ENCODE data around the gene MACF1.
"Not testable (repeated sequence)": the region's sequence is repeated elsewhere in the genome, so short reads cannot be mapped to it uniquely, and the experiment has no call there.

The MACF1 gene

GRCh38 chr1:39182804-39183203 is 21.7 kb upstream of the MACF1 start:
- DNase-seq, result no peak

- peak; percentile 14 for DNase-seq
These were observed 20.8 kb upstream of the MACF1 start for GRCh38 chr1:39183503-39184353.

GRCh38 chr1:39184354-39184818 is 20.1 kb upstream of the MACF1 start:
- DNase-seq, result no peak

- no peak for DNase-seq
These were observed 17.0 kb upstream of the MACF1 start for GRCh38 chr1:39187275-39188046.

GRCh38 chr1:39189592-39190041 is 14.9 kb upstream of the MACF1 start:
- DNase-seq, result no peak

GRCh38 chr1:39190096-39190495 is 14.4 kb upstream of the MACF1 start:
- no peak for DNase-seq

- DNase-seq, result no peak
These were observed 10.0 kb upstream of the MACF1 start for GRCh38 chr1:39194398-39195051.

- no peak for DNase-seq
These were observed 9.1 kb upstream of the MACF1 start for GRCh38 chr1:39195166-39196111.

GRCh38 chr1:39196244-39197215 is 8.0 kb upstream of the MACF1 start:
- peak; percentile 18 for DNase-seq

- DNase-seq, result no peak
These were observed 4.9 kb upstream of the MACF1 start for GRCh38 chr1:39199593-39199992.

GRCh38 chr1:39205102-39205780 is 746 bp downstream of the MACF1 start:
- peak; percentile 47 for DNase-seq

- DNase-seq, result no peak
These were observed 1.4 kb downstream of the MACF1 start for GRCh38 chr1:39205781-39206464.

GRCh38 chr1:39208360-39208759 is 3.9 kb downstream of the MACF1 start:
- not testable (repeated sequence) for DNase-seq

GRCh38 chr1:39210649-39211048 is 6.2 kb downstream of the MACF1 start:
- no peak for DNase-seq

- no peak for DNase-seq
These were observed 8.0 kb downstream of the MACF1 start for GRCh38 chr1:39212499-39212898.

- no peak for DNase-seq
These were observed 9.1 kb downstream of the MACF1 start for GRCh38 chr1:39213511-39214002.

GRCh38 chr1:39214021-39214713 is 9.7 kb downstream of the MACF1 start:
- no peak for DNase-seq

GRCh38 chr1:39214714-39214997 is 10.2 kb downstream of the MACF1 start:
- no peak for DNase-seq
